ENCODE measurements around the gene TTC28.
"Not testable (repeated sequence)": the region's sequence is repeated elsewhere in the genome, so short reads cannot be mapped to it uniquely, and the experiment has no call there.

TTC28 gene

DNA sequence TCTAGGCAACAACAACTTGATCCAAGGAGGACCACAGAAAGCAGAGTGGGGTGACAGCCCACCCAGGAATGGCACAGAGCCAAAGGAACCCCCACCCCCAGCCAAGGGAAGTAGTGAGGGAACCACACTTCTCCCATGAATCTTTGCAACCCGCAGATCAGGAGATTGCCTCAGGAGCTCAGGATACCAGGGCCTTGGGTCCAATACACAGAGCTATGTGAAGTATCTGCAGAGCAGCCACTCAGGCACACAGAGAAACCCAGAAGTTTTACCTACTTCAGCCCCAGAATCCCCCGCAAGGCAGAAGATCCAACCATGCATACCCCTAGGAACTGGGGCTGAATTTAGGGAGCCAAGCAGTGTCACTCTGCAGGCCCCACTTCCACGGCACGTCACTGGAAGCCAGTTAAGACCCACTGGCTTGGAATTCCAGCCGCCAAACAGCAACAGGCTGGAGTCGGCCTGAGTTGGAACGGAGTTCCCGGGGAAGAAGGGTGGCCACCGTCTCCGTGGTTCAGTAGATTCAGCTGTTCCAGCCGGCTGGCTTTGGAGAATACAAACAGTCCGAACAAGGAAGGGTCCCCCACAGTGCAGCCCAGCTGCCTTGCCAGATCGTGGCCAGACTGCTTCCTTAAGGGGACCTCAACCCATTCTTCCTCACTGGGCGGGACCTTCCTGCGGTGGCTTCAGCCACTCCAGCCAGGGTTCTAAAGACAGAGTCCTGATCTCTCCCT is 174.1 kb downstream of the TTC28 start:
- Histone ChIP-seq H3K4me2 (peak overlapping the region; percentile 74), H3K36me3 (no peaks in the 10 kb centered on the region), H3K4me1 (peaks cover 29% of the 10 kb centered on the region), H4K20me1 (no peaks in the 10 kb centered on the region), H3K27me3 (no peaks in the 10 kb centered on the region), H3K27ac (peak overlapping the region; percentile 42; the same call in 1 of the 2 replicates), H3K9ac (peak overlapping the region; percentile 2; the same call in 1 of the 2 replicates), H3K4me3 (no peak overlapping the region), H3K9me3 (peaks cover 6% of the 10 kb centered on the region; the same call in 1 of the 2 replicates)
- TF ChIP-seq Cebpa-rat (IDR thresholded peaks at IDR 0.05): no peak

DNA sequence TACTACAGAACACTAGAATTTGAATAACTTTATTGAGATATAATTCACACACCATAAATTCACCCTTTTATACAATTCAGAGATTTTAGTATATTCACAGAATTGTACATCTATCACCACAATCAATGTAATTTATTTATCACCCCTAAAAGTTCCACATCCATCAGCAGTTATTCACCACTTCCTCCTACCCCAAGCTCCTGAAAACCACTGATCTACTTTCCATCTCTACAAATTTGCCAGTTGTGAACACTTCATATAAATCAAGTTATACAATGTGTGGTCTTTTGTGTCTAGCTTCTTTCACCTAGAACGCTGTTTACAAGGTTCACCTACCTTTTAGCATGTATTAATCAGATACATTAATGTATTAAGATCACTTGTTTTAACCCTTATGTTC is 179.6 kb downstream of the TTC28 start:
- Histone ChIP-seq H3K9ac (no peak overlapping the region), H3K9me3 (no peaks in the 10 kb centered on the region), H3K36me3 (no peaks in the 10 kb centered on the region), H3K27ac (no peak overlapping the region), H3K4me3 (no peak overlapping the region), H4K20me1 (no peaks in the 10 kb centered on the region), H3K27me3 (no peaks in the 10 kb centered on the region), H3K4me1 (no peaks in the 10 kb centered on the region), H3K4me2 (no peak overlapping the region)
- TF ChIP-seq Cebpa-rat (IDR thresholded peaks at IDR 0.05): no peak

DNA sequence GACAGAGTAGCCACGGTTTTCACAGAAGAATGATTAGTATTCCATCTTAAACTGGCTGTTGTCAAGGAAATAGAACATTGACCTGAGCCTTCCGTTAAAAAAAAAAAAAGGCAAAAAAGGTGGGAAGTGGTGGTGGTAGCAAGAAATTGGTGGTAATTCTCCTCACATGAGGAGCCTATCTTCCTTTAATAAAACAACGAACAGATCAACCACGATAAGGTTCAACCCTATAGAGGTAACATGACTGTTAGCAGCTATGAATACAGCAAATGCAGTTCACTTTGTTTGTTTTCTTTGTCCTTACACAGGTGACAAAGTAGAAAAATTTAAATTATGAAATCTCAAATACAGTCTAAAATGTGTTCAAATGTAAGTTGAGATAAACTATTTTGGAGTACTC is 181.6 kb downstream of the TTC28 start:
- Histone ChIP-seq H3K27ac (no peak overlapping the region), H3K4me3 (no peak overlapping the region), H4K20me1 (no peaks in the 10 kb centered on the region), H3K4me2 (no peak overlapping the region), H3K9ac (no peak overlapping the region), H3K9me3 (no peaks in the 10 kb centered on the region), H3K36me3 (no peaks in the 10 kb centered on the region), H3K27me3 (no peaks in the 10 kb centered on the region), H3K4me1 (no peaks in the 10 kb centered on the region)
- TF ChIP-seq Cebpa-rat (IDR thresholded peaks at IDR 0.05): no peak

DNA sequence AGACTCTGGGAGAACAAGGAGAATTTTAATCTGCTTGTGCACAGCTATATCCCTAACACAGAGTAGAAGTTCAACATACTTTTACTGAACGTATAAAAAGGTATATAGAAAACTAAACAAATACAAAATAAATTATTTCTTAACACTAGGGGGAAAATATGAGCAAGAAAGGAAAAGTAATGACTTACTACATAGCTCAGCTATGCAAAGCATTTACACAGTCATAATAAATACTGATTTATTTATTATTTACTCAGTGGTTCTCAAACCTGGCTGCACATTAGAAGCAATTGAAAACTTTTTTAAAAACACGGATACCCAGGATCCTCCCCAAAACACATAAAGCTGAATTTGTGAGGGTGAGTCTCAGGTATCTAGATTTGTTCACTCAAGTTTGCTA is 182.5 kb downstream of the TTC28 start:
- H3K36me3 ChIP-seq: no peaks in the 10 kb centered on the region
- H3K27ac ChIP-seq: no peak overlapping the region
- H3K9ac ChIP-seq: no peak overlapping the region
- H3K4me1 ChIP-seq: no peaks in the 10 kb centered on the region
- no peaks in the 10 kb centered on the region for H3K27me3 ChIP-seq
- H4K20me1 ChIP-seq: no peaks in the 10 kb centered on the region
- no peak for TF ChIP-seq Cebpa-rat (IDR thresholded peaks at IDR 0.05)
- H3K4me3 ChIP-seq: no peak overlapping the region
- no peaks in the 10 kb centered on the region for H3K9me3 ChIP-seq
- H3K4me2 ChIP-seq: no peak overlapping the region

DNA sequence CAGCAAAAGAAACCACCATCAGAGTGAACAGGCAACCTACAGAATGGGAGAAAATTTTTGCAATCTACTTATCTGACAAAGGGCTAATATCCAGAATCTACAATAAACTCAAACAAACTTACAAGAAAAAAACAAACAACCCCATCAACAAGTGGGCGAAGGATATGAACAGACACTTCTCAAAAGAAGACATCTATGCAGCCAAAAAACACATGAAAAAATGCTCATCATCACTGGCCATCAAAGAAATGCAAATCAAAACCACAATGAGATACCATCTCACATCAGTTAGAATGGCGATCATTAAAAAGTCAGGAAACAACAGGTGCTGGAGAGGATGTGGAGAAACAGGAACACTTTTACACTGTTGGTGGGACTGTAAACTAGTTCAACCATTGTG is 188.4 kb downstream of the TTC28 start:
- H3K36me3 ChIP-seq, H3K27me3 ChIP-seq, H3K9ac ChIP-seq, H3K4me1 ChIP-seq, H3K4me3 ChIP-seq, H4K20me1 ChIP-seq, H3K27ac ChIP-seq, H3K4me2 ChIP-seq: not testable (repeated sequence)
- H3K9me3 ChIP-seq: peaks cover 11% of the 10 kb centered on the region

DNA sequence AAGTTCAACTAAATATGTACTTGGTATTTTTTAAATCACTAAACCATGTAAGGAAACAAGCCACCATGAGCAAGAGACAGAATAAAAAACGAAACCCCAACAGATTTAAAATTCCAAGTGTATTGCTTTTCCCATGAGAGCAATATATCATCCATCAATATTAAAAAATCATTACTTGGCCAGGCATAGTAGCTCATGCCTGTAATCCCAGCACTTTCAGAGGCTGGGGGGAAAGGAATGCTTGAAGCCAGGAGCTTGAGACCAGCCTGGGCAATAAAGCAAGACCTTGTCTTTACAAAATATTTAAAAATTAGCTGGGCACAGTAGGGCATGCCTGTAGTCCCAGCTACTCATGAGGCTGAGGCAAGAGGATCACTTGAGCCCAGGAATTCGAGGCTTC is 190.8 kb downstream of the TTC28 start:
- no peaks in the 10 kb centered on the region for H3K36me3 ChIP-seq
- no peak overlapping the region for H3K4me2 ChIP-seq
- H4K20me1 ChIP-seq: no peaks in the 10 kb centered on the region
- H3K9ac ChIP-seq: no peak overlapping the region
- TF ChIP-seq Cebpa-rat (IDR thresholded peaks at IDR 0.05): no peak
- H3K9me3 ChIP-seq: peaks cover 11% of the 10 kb centered on the region
- no peak overlapping the region for H3K4me3 ChIP-seq
- H3K27ac ChIP-seq: no peak overlapping the region
- H3K4me1 ChIP-seq: no peaks in the 10 kb centered on the region
- H3K27me3 ChIP-seq: no peaks in the 10 kb centered on the region

DNA sequence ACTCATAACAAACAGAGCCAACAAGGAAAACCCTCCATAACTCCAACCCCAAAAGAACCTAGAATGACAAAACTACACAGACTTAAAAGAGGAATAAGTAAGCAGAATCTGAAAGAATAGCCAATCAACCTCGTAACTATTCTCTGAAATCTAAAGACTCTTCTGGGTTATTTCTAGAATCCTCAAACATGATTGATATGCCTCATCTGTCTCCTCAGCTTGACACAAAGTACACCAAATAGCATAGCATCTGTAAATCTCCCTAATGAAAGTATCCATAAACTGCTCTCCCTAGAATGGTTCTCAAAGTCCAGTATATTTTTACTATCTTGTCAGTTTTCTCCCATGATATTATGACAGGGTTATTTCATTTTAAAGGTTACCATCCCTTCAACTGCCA is 195.0 kb downstream of the TTC28 start:
- Histone ChIP-seq H4K20me1 (no peaks in the 10 kb centered on the region), H3K4me3 (no peak overlapping the region), H3K4me2 (no peak overlapping the region), H3K4me1 (no peaks in the 10 kb centered on the region), H3K36me3 (no peaks in the 10 kb centered on the region), H3K9me3 (0 out of 2 replicates have a peak, but pooled peaks cover 3% of the 10 kb centered on the region), H3K27me3 (no peaks in the 10 kb centered on the region), H3K9ac (no peak overlapping the region), H3K27ac (no peak overlapping the region)
- TF ChIP-seq Cebpa-rat (IDR thresholded peaks at IDR 0.05): no peak

DNA sequence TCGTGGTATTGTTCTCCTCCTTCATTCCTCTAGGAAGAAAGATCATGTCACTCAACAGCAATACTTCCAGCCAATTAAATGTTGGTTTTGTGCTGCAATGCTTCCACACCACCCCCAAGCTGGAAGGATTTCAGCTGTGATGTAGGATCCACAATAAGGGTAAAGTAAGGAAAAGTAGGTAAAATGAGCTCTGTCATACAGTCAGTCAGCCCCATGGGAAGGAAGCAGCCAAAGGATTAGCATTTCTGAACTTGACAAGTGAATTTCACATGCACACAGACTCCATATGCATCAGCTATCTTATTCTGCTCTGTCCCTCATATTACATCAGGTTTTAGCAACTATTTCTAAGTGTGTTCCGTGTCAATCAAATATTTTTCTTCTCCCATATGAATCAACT is 197.9 kb downstream of the TTC28 start:
- Histone ChIP-seq H4K20me1 (no peaks in the 10 kb centered on the region), H3K4me3 (no peak overlapping the region), H3K4me2 (no peak overlapping the region), H3K36me3 (no peaks in the 10 kb centered on the region), H3K27ac (no peak overlapping the region), H3K9me3 (no peaks in the 10 kb centered on the region), H3K4me1 (no peaks in the 10 kb centered on the region), H3K27me3 (no peaks in the 10 kb centered on the region), H3K9ac (no peak overlapping the region)
- no peak for TF ChIP-seq Cebpa-rat (IDR thresholded peaks at IDR 0.05)

DNA sequence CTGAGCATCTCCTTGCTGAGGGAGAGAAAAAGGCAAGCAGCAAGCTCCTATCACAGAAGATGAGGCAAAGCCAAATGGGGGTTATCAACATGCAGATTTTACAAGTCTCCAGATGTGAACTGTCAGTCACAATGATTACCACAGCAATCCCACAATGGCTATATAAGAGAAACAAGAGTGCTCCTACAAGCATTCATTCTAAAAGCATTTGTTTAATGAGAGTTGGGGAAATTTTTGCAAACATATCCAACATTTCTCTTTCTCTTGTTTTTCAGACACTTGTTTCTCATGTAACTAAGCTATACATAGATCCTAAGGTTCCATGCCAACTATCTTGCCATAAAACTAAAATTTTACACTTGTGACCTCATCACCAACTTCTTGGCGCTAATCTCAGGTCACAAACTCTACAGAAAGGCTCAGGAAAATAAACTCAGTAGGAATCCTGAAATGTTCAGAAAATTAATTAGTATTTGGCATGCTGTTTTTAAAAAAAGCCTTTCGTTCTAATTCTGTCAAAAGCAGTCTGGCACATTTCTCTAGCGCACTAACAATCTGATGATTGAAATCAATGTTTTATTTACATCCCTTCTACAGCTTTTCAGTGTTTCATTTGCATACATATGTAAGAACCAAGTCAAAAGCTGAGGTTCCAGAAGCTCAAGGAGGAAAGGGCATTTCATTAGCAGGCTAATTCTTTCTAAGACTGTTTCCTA is 199.5 kb downstream of the TTC28 start:
- H3K4me2 ChIP-seq: no peak overlapping the region
- H3K36me3 ChIP-seq: no peaks in the 10 kb centered on the region
- no peak overlapping the region for H3K27ac ChIP-seq
- no peaks in the 10 kb centered on the region for H3K27me3 ChIP-seq
- H4K20me1 ChIP-seq: no peaks in the 10 kb centered on the region
- H3K9ac ChIP-seq: no peak overlapping the region
- H3K4me3 ChIP-seq: no peak overlapping the region
- H3K9me3 ChIP-seq: no peaks in the 10 kb centered on the region
- no peak for TF ChIP-seq Cebpa-rat (IDR thresholded peaks at IDR 0.05)
- no peaks in the 10 kb centered on the region for H3K4me1 ChIP-seq

DNA sequence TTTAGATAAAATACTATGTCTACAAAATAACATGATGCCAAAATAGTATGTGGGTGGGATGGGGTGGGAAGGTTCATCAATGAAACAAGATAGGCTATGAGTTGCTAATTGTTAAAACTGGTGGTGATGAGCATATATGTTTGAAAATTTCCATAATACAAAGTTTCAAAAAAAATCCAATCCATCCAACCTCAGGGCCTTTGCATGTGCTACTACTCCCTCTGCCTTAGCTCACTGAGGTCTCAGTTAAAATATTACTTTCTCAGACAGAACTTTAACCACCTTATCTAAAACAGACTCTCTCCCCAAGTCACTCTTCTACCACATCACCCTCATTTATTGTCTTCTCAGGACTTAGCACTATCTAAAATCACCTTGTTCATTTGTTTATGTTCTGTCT is 201.1 kb downstream of the TTC28 start:
- Histone ChIP-seq H3K36me3 (no peaks in the 10 kb centered on the region), H3K27me3 (no peaks in the 10 kb centered on the region), H3K4me1 (no peaks in the 10 kb centered on the region), H3K27ac (no peak overlapping the region), H3K9me3 (no peaks in the 10 kb centered on the region), H3K4me2 (no peak overlapping the region), H4K20me1 (no peaks in the 10 kb centered on the region), H3K9ac (no peak overlapping the region), H3K4me3 (no peak overlapping the region)
- no peak for TF ChIP-seq Cebpa-rat (IDR thresholded peaks at IDR 0.05)

Measured in BLaER1 (cell line).